ENCODE data around the gene NOP9.

The NOP9 gene

DNA sequence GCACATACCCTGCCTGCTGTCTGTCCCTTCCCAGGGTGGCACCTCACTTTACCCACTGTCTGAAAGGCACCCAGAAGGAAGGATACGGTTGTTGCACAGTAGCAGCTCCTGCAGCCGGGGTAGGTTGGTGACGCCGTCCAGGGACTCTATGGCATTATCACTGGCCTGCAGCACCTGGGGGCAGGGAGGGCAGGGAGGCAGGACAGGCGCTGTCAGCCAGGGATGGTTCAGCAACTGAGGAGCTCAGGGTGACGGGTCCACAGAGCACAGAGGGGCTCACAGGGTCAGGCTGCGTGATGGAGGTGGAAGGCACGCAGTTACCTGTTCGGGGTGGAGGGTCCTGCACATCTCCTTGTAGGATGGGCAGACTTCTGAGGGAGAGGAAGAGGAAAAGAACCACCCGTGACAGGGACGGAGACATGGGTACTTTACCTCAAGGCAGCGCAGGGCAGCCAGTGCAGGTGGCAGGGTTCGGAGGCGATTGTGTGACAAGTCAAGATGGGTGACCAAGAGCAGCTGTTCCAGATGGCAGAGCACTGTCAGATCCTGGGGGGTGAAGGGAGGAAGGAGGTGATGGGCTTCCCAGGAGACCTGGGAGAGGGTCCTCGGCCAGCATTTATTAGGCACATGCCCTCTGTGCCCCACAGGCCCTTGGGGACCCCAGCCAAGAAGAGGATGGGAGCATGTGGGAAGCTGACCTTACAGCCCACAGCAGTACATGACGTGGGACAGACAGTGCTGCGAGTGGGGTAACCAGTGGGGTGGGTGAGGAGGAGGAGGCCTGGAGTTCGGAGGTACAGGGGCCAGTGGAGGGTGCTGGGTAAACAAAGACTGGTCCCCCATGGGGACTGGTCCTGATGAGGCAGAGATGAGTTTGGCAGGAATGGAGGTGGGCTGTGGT lies 33.1 kb upstream of the NOP9 start:
- Histone ChIP-seq H3K4me3 (ENCODE audit: low read depth in 1 of 2, low read length in 2 of 2) (no peak overlapping the region), H3K27me3 (ENCODE audit: low read depth, low read length) (no peaks in the 10 kb centered on the region), H3K4me1 (ENCODE audit: control insufficient read depth in 1 of 2, insufficient read depth in 2 of 2, low read length in 2 of 2) (peaks cover 0 to 5% of the 10 kb centered on the region in 2 donors), H3K27ac (ENCODE audit: low read length) (no peak overlapping the region), H3K9me3 (ENCODE audit: control insufficient read depth in 1 of 2, low read length in 2 of 2) (no peaks in the 10 kb centered on the region), H3K36me3 (ENCODE audit: control insufficient read depth in 1 of 2, insufficient read depth in 2 of 2, low read length in 2 of 2) (peaks cover 28 to 38% of the 10 kb centered on the region in 2 donors)

DNA sequence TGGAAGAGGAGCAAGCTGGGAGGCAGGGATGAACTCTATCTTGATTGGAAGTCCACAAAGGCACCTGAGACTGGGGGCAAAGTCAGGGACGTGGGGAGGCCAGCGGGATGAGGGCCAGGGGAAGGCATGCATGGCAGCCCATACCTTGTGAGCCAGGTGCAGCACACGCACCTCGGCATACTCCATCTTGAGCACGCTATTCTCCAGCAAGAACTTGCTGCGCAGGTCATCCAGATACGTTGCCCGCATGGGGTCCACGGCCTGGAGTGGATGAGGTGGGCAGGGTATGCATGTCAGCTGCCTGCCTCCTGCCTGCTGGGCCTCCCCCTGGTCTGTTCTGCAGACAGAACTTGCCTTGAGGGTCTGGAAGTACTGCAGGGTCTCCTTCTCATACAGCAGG lies 32.1 kb upstream of the NOP9 start:
- H3K27me3 ChIP-seq (ENCODE audit: low read depth, low read length) = no peaks in the 10 kb centered on the region
- H3K4me3 ChIP-seq (ENCODE audit: low read depth in 1 of 2, low read length in 2 of 2) = no peak overlapping the region
- peaks cover 28 to 38% of the 10 kb centered on the region in 2 donors for H3K36me3 ChIP-seq (ENCODE audit: control insufficient read depth in 1 of 2, insufficient read depth in 2 of 2, low read length in 2 of 2)
- peaks cover 4 to 10% of the 10 kb centered on the region in 2 donors for H3K4me1 ChIP-seq (ENCODE audit: control insufficient read depth in 1 of 2, insufficient read depth in 2 of 2, low read length in 2 of 2)
- H3K9me3 ChIP-seq (ENCODE audit: control insufficient read depth in 1 of 2, low read length in 2 of 2) = no peaks in the 10 kb centered on the region
- H3K27ac ChIP-seq (ENCODE audit: low read length) = no peak overlapping the region

- H3K36me3 ChIP-seq (ENCODE audit: control insufficient read depth in 1 of 2, insufficient read depth in 2 of 2, low read length in 2 of 2) = peaks cover 28 to 38% of the 10 kb centered on the region in 2 donors
- no peaks in the 10 kb centered on the region for H3K9me3 ChIP-seq (ENCODE audit: control insufficient read depth in 1 of 2, low read length in 2 of 2)
Observed at GRCh38 chr14:24268225-24268624, 31.4 kb upstream of the NOP9 start.

GRCh38 chr14:24269368-24269767 lies 30.3 kb upstream of the NOP9 start:
- Histone ChIP-seq H3K4me1 (ENCODE audit: control insufficient read depth in 1 of 2, insufficient read depth in 2 of 2, low read length in 2 of 2) (peaks cover 4 to 10% of the 10 kb centered on the region in 2 donors), H3K9me3 (ENCODE audit: control insufficient read depth in 1 of 2, low read length in 2 of 2) (no peaks in the 10 kb centered on the region), H3K36me3 (ENCODE audit: control insufficient read depth in 1 of 2, insufficient read depth in 2 of 2, low read length in 2 of 2) (peaks cover 28 to 38% of the 10 kb centered on the region in 2 donors), H3K4me3 (ENCODE audit: low read depth in 1 of 2, low read length in 2 of 2) (no peak overlapping the region), H3K27me3 (ENCODE audit: low read depth, low read length) (no peaks in the 10 kb centered on the region), H3K27ac (ENCODE audit: low read length) (no peak overlapping the region)

More at GRCh38 chr14:24268225-24268624, 31.4 kb upstream of the NOP9 start:
- Histone ChIP-seq H3K4me3 (ENCODE audit: low read depth in 1 of 2, low read length in 2 of 2) (no peak overlapping the region), H3K27ac (ENCODE audit: low read length) (no peak overlapping the region), H3K27me3 (ENCODE audit: low read depth, low read length) (no peaks in the 10 kb centered on the region), H3K4me1 (ENCODE audit: control insufficient read depth in 1 of 2, insufficient read depth in 2 of 2, low read length in 2 of 2) (peaks cover 4 to 10% of the 10 kb centered on the region in 2 donors)

- Histone ChIP-seq H3K36me3 (ENCODE audit: control insufficient read depth in 1 of 2, insufficient read depth in 2 of 2, low read length in 2 of 2) (peaks cover 28 to 35% of the 10 kb centered on the region in 2 donors), H3K4me3 (ENCODE audit: low read depth in 1 of 2, low read length in 2 of 2) (no peak overlapping the region), H3K27me3 (ENCODE audit: low read depth, low read length) (no peaks in the 10 kb centered on the region), H3K9me3 (ENCODE audit: control insufficient read depth in 1 of 2, low read length in 2 of 2) (no peaks in the 10 kb centered on the region), H3K4me1 (ENCODE audit: control insufficient read depth in 1 of 2, insufficient read depth in 2 of 2, low read length in 2 of 2) (peaks cover 4 to 10% of the 10 kb centered on the region in 2 donors), H3K27ac (ENCODE audit: low read length) (no peak overlapping the region)
Observed at GRCh38 chr14:24269910-24270536, 29.6 kb upstream of the NOP9 start.

GRCh38 chr14:24270537-24271133 lies 29.0 kb upstream of the NOP9 start:
- no peaks in the 10 kb centered on the region for H3K27me3 ChIP-seq (ENCODE audit: low read depth, low read length)
- H3K4me1 ChIP-seq (ENCODE audit: control insufficient read depth in 1 of 2, insufficient read depth in 2 of 2, low read length in 2 of 2) = peaks cover 4 to 10% of the 10 kb centered on the region in 2 donors
- peak overlapping the region; percentile 92 for H3K27ac ChIP-seq (ENCODE audit: low read length)
- H3K9me3 ChIP-seq (ENCODE audit: control insufficient read depth in 1 of 2, low read length in 2 of 2) = no peaks in the 10 kb centered on the region
- peaks cover 28% of the 10 kb centered on the region in 2 donors for H3K36me3 ChIP-seq (ENCODE audit: control insufficient read depth in 1 of 2, insufficient read depth in 2 of 2, low read length in 2 of 2)
- peak overlapping the region; percentile 80 to 82 for H3K4me3 ChIP-seq (ENCODE audit: low read depth in 1 of 2, low read length in 2 of 2)

- no peaks in the 10 kb centered on the region for H3K9me3 ChIP-seq (ENCODE audit: control insufficient read depth in 1 of 2, low read length in 2 of 2)
- H3K4me1 ChIP-seq (ENCODE audit: control insufficient read depth in 1 of 2, insufficient read depth in 2 of 2, low read length in 2 of 2) = peaks cover 4 to 10% of the 10 kb centered on the region in 2 donors
- no peaks in the 10 kb centered on the region for H3K27me3 ChIP-seq (ENCODE audit: low read depth, low read length)
Observed at GRCh38 chr14:24271134-24271833, 28.4 kb upstream of the NOP9 start, which contains the start of gene RABGGTA. Gene RABGGTA, minus strand, starts transcription at chr14:24271597. Its CDS starts 482 bp downstream, at chr14:24271115.

GRCh38 chr14:24271834-24272263 lies 27.8 kb upstream of the NOP9 start:
- Histone ChIP-seq H3K4me1 (ENCODE audit: control insufficient read depth in 1 of 2, insufficient read depth in 2 of 2, low read length in 2 of 2) (peaks cover 4 to 10% of the 10 kb centered on the region in 2 donors), H3K36me3 (ENCODE audit: control insufficient read depth in 1 of 2, insufficient read depth in 2 of 2, low read length in 2 of 2) (peaks cover 18 to 19% of the 10 kb centered on the region in 2 donors), H3K9me3 (ENCODE audit: control insufficient read depth in 1 of 2, low read length in 2 of 2) (no peaks in the 10 kb centered on the region), H3K27ac (ENCODE audit: low read length) (peak overlapping the region; percentile 92), H3K4me3 (ENCODE audit: low read depth in 1 of 2, low read length in 2 of 2) (peak overlapping the region; percentile 80 to 82), H3K27me3 (ENCODE audit: low read depth, low read length) (no peaks in the 10 kb centered on the region)

More at GRCh38 chr14:24271134-24271833, 28.4 kb upstream of the NOP9 start, which contains the start of gene RABGGTA:
- peaks cover 24 to 25% of the 10 kb centered on the region in 2 donors for H3K36me3 ChIP-seq (ENCODE audit: control insufficient read depth in 1 of 2, insufficient read depth in 2 of 2, low read length in 2 of 2)
- peak within 1 kb of the TSS; percentile 92 for H3K27ac ChIP-seq (ENCODE audit: low read length)
- peak within 1 kb of the TSS; percentile 80 to 82 for H3K4me3 ChIP-seq (ENCODE audit: low read depth in 1 of 2, low read length in 2 of 2)

- no peak overlapping the region for H3K27ac ChIP-seq (ENCODE audit: low read length)
- H3K4me3 ChIP-seq (ENCODE audit: low read depth in 1 of 2, low read length in 2 of 2) = no peak overlapping the region
- H3K27me3 ChIP-seq (ENCODE audit: low read depth, low read length) = no peaks in the 10 kb centered on the region
Observed at GRCh38 chr14:24272467-24272866, 27.2 kb upstream of the NOP9 start.

GRCh38 chr14:24273422-24273998 lies 26.1 kb upstream of the NOP9 start:
- Histone ChIP-seq H3K9me3 (ENCODE audit: control insufficient read depth in 1 of 2, low read length in 2 of 2) (no peaks in the 10 kb centered on the region), H3K4me1 (ENCODE audit: control insufficient read depth in 1 of 2, insufficient read depth in 2 of 2, low read length in 2 of 2) (peaks cover 4 to 10% of the 10 kb centered on the region in 2 donors), H3K27ac (ENCODE audit: low read length) (no peak overlapping the region), H3K27me3 (ENCODE audit: low read depth, low read length) (no peaks in the 10 kb centered on the region), H3K4me3 (ENCODE audit: low read depth in 1 of 2, low read length in 2 of 2) (no peak overlapping the region), H3K36me3 (ENCODE audit: control insufficient read depth in 1 of 2, insufficient read depth in 2 of 2, low read length in 2 of 2) (peaks cover 10% of the 10 kb centered on the region in 2 donors)

More at GRCh38 chr14:24272467-24272866, 27.2 kb upstream of the NOP9 start:
- no peaks in the 10 kb centered on the region for H3K9me3 ChIP-seq (ENCODE audit: control insufficient read depth in 1 of 2, low read length in 2 of 2)
- peaks cover 4 to 10% of the 10 kb centered on the region in 2 donors for H3K4me1 ChIP-seq (ENCODE audit: control insufficient read depth in 1 of 2, insufficient read depth in 2 of 2, low read length in 2 of 2)
- H3K36me3 ChIP-seq (ENCODE audit: control insufficient read depth in 1 of 2, insufficient read depth in 2 of 2, low read length in 2 of 2) = peaks cover 14% of the 10 kb centered on the region in 2 donors

Measured in muscle layer of duodenum (tissue), 2 donors.